GM12878 (cell line): ENCODE results near the gene MAPKAP1. TPM values are rescaled to one million over a fixed set of nuclear protein-coding genes. Genes with fewer than 3 reads are reported as not detected.

Experiments
- ATAC-seq: fragments of 200-7000 bp; cut with Tn5 transposase; 3 replicates; pipeline ENCODE4 v1.9.1; 2020; ENCODE audit warnings: mild to moderate bottlenecking, moderate library complexity
- BruUV-seq: library from RNA; stranded (reverse); fragments of 400-500 nt; replicated peaks from 2 replicates; lab custom pipeline; 2021; lab: Mats Ljungman, UMichigan
- CTCF ChIA-PET: fragments of 300-600 bp; sonication (Branson Sonifier 250); formaldehyde crosslinking; extraction: SDS; loops from one replicate; lab custom pipeline; 2021; ENCODE audit warnings: inconsistent platforms; lab: Yijun Ruan, JAX
- POLR2A ChIA-PET: fragments of 350-600 bp; formaldehyde crosslinking; extraction: SDS; loops from one replicate; lab custom pipeline; 2021; ENCODE audit warnings: inconsistent platforms; lab: Charles Lee
- RAD21 ChIA-PET: fragments of 300-600 bp; sonication (Branson Sonifier 250); formaldehyde crosslinking; loops from one replicate; lab custom pipeline; 2023; ENCODE audit warnings: antibody characterized with exemption; ENCODE audit not compliant: unreplicated experiment; lab: Charles Lee
- SMC1A ChIA-PET: fragments of 300-600 bp; sonication (Branson Sonifier 250); formaldehyde crosslinking; loops from one replicate; lab custom pipeline; 2023; ENCODE audit not compliant: unreplicated experiment, uncharacterized antibody; lab: Charles Lee
- DNase-seq: peaks from one replicate; pipeline ENCODE4 v3.0.0-alpha.2; 2011; ENCODE audit warnings: low read depth, low spot score
- FAIRE-seq: peaks from 3 replicates; lab custom pipeline; 2011; peaks lifted over from hg19 to GRCh38; lab: Jason Lieb, UNC
- H2AFZ ChIP-seq: 2 replicates; pipeline ENCODE4 v1.6.0; 2011; ENCODE audit warnings: low read depth, low read length, control low read depth; ENCODE audit not compliant: control insufficient read depth
- H3K27ac ChIP-seq: 2 replicates; pipeline ENCODE4 v1.5.1; 2011; ENCODE audit warnings: control low read depth; ENCODE audit not compliant: control insufficient read depth, insufficient read depth
- H3K27me3 ChIP-seq, 2 experiments: replicated peaks in 1 of 2; 2 replicates each; pipeline versions ENCODE4 v1.6.0 to v1.6.1; 2011; ENCODE audit warnings: low read length in 1 of 2; ENCODE audit not compliant: control insufficient read depth in 2 of 2, insufficient read depth in 2 of 2
- H3K36me3 ChIP-seq, 2 experiments: 2 replicates each; pipeline ENCODE4 v1.5.1; 2011; ENCODE audit warnings: low read length in 1 of 2; ENCODE audit not compliant: control insufficient read depth in 2 of 2, insufficient read depth in 2 of 2
- H3K4me1 ChIP-seq: 2 replicates; pipeline ENCODE4 v1.6.1; 2011; ENCODE audit warnings: mild to moderate bottlenecking, low read length, moderate library complexity, mixed read lengths; ENCODE audit not compliant: control insufficient read depth, insufficient read depth
- H3K4me2 ChIP-seq: 2 replicates; pipeline ENCODE4 v1.6.0; 2011; ENCODE audit warnings: control low read depth; ENCODE audit not compliant: control insufficient read depth, insufficient read depth
- H3K4me3 ChIP-seq: fragments of 200-600 bp; sonication (generic); 2 replicates; pipeline ENCODE4 v1.5.1; 2016
- H3K79me2 ChIP-seq: 2 replicates; pipeline ENCODE4 v1.6.0; 2011; ENCODE audit warnings: low read length; ENCODE audit not compliant: control insufficient read depth, insufficient read depth
- H3K9ac ChIP-seq: 2 replicates; pipeline ENCODE4 v1.8.0; 2011; ENCODE audit warnings: low read length, control low read depth, mixed read lengths; ENCODE audit not compliant: control insufficient read depth, insufficient read depth
- H3K9me3 ChIP-seq: replicated peaks from 3 replicates; pipeline ENCODE4 v1.5.1; 2011; ENCODE audit warnings: mild to moderate bottlenecking, low read length; ENCODE audit not compliant: control insufficient read depth, insufficient read depth
- H4K20me1 ChIP-seq: 2 replicates; pipeline ENCODE4 v1.6.0; 2011; ENCODE audit not compliant: control insufficient read depth, insufficient read depth
- BACH1 ChIP-seq: fragments of 450-650 bp; IDR thresholded peaks from 2 replicates; pipeline ENCODE4 v1.6.1; 2017; ENCODE audit warnings: mild to moderate bottlenecking, borderline replicate concordance
- CBX5 ChIP-seq: sonication (generic); IDR thresholded peaks from 2 replicates; pipeline ENCODE4 v1.6.1; 2016; ENCODE audit warnings: low read depth, moderate library complexity, mild to moderate bottlenecking, inconsistent platforms
- HDGF ChIP-seq: fragments of 450-650 bp; IDR thresholded peaks from 2 replicates; pipeline ENCODE4 v1.6.1; 2016; ENCODE audit warnings: antibody characterized with exemption
- IKZF1 ChIP-seq: fragments of 450-650 bp; conservative IDR thresholded peaks from 2 replicates; pipeline ENCODE4 v1.6.1; 2017; ENCODE audit warnings: antibody characterized with exemption, mild to moderate bottlenecking
- JUND ChIP-seq: IDR thresholded peaks from 2 replicates; pipeline ENCODE4 v1.6.1; 2012; ENCODE audit warnings: low read depth, mild to moderate bottlenecking, low read length, improper control_type of control experiment, moderate library complexity
- KDM1A ChIP-seq: fragments of 200-600 bp; sonication (generic); IDR thresholded peaks from 2 replicates; pipeline ENCODE4 v1.6.1; 2016; ENCODE audit warnings: borderline replicate concordance
- RAD21 ChIP-seq: IDR thresholded peaks from 2 replicates; pipeline ENCODE4 v1.6.1; 2011; ENCODE audit warnings: mild to moderate bottlenecking, low read depth, low read length, moderate library complexity; ENCODE audit not compliant: insufficient read depth
- RAD51 ChIP-seq: fragments of 450-650 bp; IDR thresholded peaks from 2 replicates; pipeline ENCODE4 v1.6.1; 2016; ENCODE audit warnings: moderate library complexity, mild to moderate bottlenecking, inconsistent platforms
- SREBF1 ChIP-seq: IDR thresholded peaks from 2 replicates; pipeline ENCODE4 v1.6.1; 2012; ENCODE audit warnings: mild to moderate bottlenecking, low read length
- STAT1 ChIP-seq: fragments of 450-650 bp; conservative IDR thresholded peaks from 2 replicates; pipeline ENCODE4 v1.6.1; 2014; ENCODE audit warnings: antibody characterized with exemption, mild to moderate bottlenecking
- SUPT20H ChIP-seq: IDR thresholded peaks from 2 replicates; pipeline ENCODE4 v1.6.1; 2011; ENCODE audit warnings: low read depth, mild to moderate bottlenecking, low read length, moderate library complexity, borderline replicate concordance; ENCODE audit not compliant: control insufficient read depth
- WGBS: methylation state at CpG from one replicate; pipeline ENCODE4 v1.1.6; 2016; ENCODE audit warnings: low lambda C conversion rate; ENCODE audit not compliant: insufficient replicate concordance, insufficient coverage; ENCODE audit errors: missing lambda C conversion rate; 5-methylcytosine and 5-hydroxymethylcytosine counted together
- in situ Hi-C: fragments of 300-500 bp; cut with MboI; formaldehyde crosslinking; loops from 9 replicates; pipeline ENCODE4 v1.14.3; 2018; ENCODE audit warnings: mixed read lengths
- intact Hi-C: fragments of 100-400 bp; cut with micrococcal nuclease; formaldehyde crosslinking; loops from one replicate; pipeline ENCODE4 v1.14.2; 2022; ENCODE audit not compliant: unreplicated experiment
- polyA plus RNA-seq, 11 experiments: library from polyadenylated mRNA; depleted of rRNA in 4 of 11; unstranded in 6 of 11; stranded (reverse) in 5 of 11; fragments of >200 nt; fragmentation: Nextera tagmentation in 4 of 11; fragmentation: Illumina TruSeq in 1 of 11; extraction: Ambion mirVana in 4 of 11; extraction: Trizol in 1 of 11; gene quantifications; 1 replicate in 1 of 11; 2 replicates in 10 of 11; pipeline versions ENCODE4 v1.2.1 to v1.2.3, GENCODE V29; 2011 to 2016; ENCODE audit warnings: inconsistent platforms in 2 of 11, missing spikeins in 2 of 11, low read depth in 1 of 11
- total RNA-seq, 4 experiments: library from RNA; depleted of rRNA in 3 of 4; stranded (reverse); fragments of >200 nt in 3 of 4; fragmentation: Illumina TruSeq in 1 of 4; extraction: Trizol in 1 of 4; gene quantifications; 2 replicates each; pipeline versions ENCODE4 v1.2.1 to v1.2.3, GENCODE V29; 2013 to 2021
- TF ChIP-seq, protein P1 (sequence below), 3 experiments: IDR thresholded peaks in 2 of 3; conservative IDR thresholded peaks in 1 of 3; 2 replicates each; pipeline ENCODE4 v1.5.1; 2011; ENCODE audit warnings: low read depth in 3 of 3, low read length in 3 of 3, mild to moderate bottlenecking in 3 of 3, control low read depth in 2 of 3, moderate library complexity in 2 of 3, inconsistent platforms in 1 of 3, mixed read lengths in 1 of 3; ENCODE audit not compliant: control insufficient read depth in 2 of 3, insufficient read depth in 1 of 3; ENCODE audit errors: extremely low read depth in 1 of 3

Gene MAPKAP1
- total and polyA plus RNA-seq, 10 of the 15 experiments (the other 5 are each of a cell fraction or from before 2014, with no cell fraction given) = 5.1 to 188 (median 105) TPM

DNA sequence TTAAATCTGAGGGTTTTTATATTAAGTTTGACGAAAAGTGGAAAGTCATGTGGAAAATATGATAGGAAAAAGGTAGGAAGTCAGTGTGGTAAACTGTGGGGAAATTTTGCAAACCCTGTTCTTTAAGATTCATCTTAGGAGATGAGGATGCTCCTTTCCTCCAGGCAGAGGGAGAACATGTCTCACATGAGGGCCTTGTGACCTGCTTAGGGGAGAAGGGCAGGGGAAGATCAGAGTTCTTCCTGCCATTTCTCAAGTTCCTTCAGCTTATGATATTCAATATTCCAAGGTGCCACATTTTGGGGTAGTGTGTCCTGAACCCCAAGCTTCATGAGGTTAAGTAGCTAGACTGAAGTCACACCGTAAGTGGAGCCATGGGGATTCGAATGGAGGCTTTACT lies 53.7 kb downstream of the MAPKAP1 start:
- no TSS peak for BruUV-seq
- no peak for FAIRE-seq

More for the DNA sequence above, 53.7 kb downstream of the MAPKAP1 start:
- intact Hi-C loops = loop anchor here (5.0 kb wide), 1 partner anchor 99 kb away; no protein-coding TSS in a partner anchor
- CTCF ChIA-PET = interaction anchor here (0.9 kb wide), 1 partner anchor 24 kb away, joined by 3 read pairs; no protein-coding TSS in a partner anchor
- H3K27me3 ChIP-seq = no peaks in the 10 kb centered on the region
- no peaks in the 10 kb centered on the region; the same call in 2 of the 3 replicates for H3K9me3 ChIP-seq
- SMC1A ChIA-PET = interaction anchor here (0.9 to 10.6 kb wide), 4 partner anchors 16 to 49 kb away, joined by 3 to 251 read pairs (median 108); partner anchors contain the start of gene MAPKAP1
- H3K36me3 ChIP-seq = peaks cover 5 to 7% of the 10 kb centered on the region in 2 experiments
- no peak for DNase-seq
- H3K4me1 ChIP-seq = peaks cover 36% of the 10 kb centered on the region
- RAD21 ChIA-PET = interaction anchor here (0.7 to 10.9 kb wide), 3 partner anchors 18 to 52 kb away, joined by 3 to 237 read pairs (median 119); partner anchors contain the start of gene MAPKAP1
- H3K9ac ChIP-seq = no peak overlapping the region
- 81% methylated on average over 3 of the region's 3 CpGs for WGBS
- ATAC-seq = no peak
- no peaks in the 10 kb centered on the region for H4K20me1 ChIP-seq
- H3K27ac ChIP-seq = peak overlapping the region; percentile 95
- H2AFZ ChIP-seq = no peak overlapping the region
- H3K4me2 ChIP-seq = no peak overlapping the region
- POLR2A ChIA-PET = interaction anchor here (1.5 to 9.7 kb wide), 2 partner anchors 17 to 51 kb away, joined by 5 to 105 read pairs; partner anchors contain the start of gene MAPKAP1
- no peak for TF ChIP-seq HDGF
- no peak for TF ChIP-seq IKZF1
- no peak for TF ChIP-seq BACH1
- no peak for TF ChIP-seq RAD51
- no peak for TF ChIP-seq RAD21
- no peak for TF ChIP-seq KDM1A
- TF ChIP-seq SREBF1 = no peak
- TF ChIP-seq STAT1 = no peak
- no peak for TF ChIP-seq JUND
- TF ChIP-seq, protein P1, sequence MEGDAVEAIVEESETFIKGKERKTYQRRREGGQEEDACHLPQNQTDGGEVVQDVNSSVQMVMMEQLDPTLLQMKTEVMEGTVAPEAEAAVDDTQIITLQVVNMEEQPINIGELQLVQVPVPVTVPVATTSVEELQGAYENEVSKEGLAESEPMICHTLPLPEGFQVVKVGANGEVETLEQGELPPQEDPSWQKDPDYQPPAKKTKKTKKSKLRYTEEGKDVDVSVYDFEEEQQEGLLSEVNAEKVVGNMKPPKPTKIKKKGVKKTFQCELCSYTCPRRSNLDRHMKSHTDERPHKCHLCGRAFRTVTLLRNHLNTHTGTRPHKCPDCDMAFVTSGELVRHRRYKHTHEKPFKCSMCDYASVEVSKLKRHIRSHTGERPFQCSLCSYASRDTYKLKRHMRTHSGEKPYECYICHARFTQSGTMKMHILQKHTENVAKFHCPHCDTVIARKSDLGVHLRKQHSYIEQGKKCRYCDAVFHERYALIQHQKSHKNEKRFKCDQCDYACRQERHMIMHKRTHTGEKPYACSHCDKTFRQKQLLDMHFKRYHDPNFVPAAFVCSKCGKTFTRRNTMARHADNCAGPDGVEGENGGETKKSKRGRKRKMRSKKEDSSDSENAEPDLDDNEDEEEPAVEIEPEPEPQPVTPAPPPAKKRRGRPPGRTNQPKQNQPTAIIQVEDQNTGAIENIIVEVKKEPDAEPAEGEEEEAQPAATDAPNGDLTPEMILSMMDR (IDR thresholded peaks at IDR 0.05 in 2 of 3, conservative IDR thresholded peaks at IDR 0.05 in 1 of 3; ENCODE audit: control insufficient read depth in 2 of 3, extremely low read depth in 1 of 3, insufficient read depth in 1 of 3, low read depth in 3 of 3, low read length in 3 of 3) = no peak
- TF ChIP-seq CBX5 = no peak
- TF ChIP-seq SUPT20H = no peak
- TF ChIP-seq, all 136 proteins: peak for 0
- H3K4me3 ChIP-seq = no peak overlapping the region
- peaks cover 51% of the 10 kb centered on the region for H3K79me2 ChIP-seq
- in situ Hi-C loops = loop anchor here (5.0 kb wide), 1 partner anchor 99 kb away; no protein-coding TSS in a partner anchor
